Testis (tissue), 2 donors: ENCODE results near the gene MED12L.

Experiments used
- POLR2A ChIP-seq: fragments of 450-650 bp; IDR thresholded peaks from one replicate; pipeline ENCODE4 v1.6.1; 2017; ENCODE audit warnings: antibody characterized with exemption, mild to moderate bottlenecking, moderate library complexity
- TF ChIP-seq, protein P1 (sequence below), 3 experiments: fragments of 450-650 bp in 2 of 3; fragments of 200-600 bp in 1 of 3; sonication (generic) in 1 of 3; IDR thresholded peaks; one replicate each; pipeline ENCODE4 v1.5.1; 2016 to 2019; ENCODE audit warnings: antibody characterized with exemption in 3 of 3, mild to moderate bottlenecking in 2 of 3, moderate library complexity in 1 of 3

GRCh38 chr3:151356794-151357462, 271.5 kb downstream of the MED12L start:
- TF ChIP-seq, protein P1, sequence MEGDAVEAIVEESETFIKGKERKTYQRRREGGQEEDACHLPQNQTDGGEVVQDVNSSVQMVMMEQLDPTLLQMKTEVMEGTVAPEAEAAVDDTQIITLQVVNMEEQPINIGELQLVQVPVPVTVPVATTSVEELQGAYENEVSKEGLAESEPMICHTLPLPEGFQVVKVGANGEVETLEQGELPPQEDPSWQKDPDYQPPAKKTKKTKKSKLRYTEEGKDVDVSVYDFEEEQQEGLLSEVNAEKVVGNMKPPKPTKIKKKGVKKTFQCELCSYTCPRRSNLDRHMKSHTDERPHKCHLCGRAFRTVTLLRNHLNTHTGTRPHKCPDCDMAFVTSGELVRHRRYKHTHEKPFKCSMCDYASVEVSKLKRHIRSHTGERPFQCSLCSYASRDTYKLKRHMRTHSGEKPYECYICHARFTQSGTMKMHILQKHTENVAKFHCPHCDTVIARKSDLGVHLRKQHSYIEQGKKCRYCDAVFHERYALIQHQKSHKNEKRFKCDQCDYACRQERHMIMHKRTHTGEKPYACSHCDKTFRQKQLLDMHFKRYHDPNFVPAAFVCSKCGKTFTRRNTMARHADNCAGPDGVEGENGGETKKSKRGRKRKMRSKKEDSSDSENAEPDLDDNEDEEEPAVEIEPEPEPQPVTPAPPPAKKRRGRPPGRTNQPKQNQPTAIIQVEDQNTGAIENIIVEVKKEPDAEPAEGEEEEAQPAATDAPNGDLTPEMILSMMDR (IDR thresholded peaks at IDR 0.05): no peak
- no peak for TF ChIP-seq POLR2A
